ENCODE measurements around the gene TPST2.

DNA sequence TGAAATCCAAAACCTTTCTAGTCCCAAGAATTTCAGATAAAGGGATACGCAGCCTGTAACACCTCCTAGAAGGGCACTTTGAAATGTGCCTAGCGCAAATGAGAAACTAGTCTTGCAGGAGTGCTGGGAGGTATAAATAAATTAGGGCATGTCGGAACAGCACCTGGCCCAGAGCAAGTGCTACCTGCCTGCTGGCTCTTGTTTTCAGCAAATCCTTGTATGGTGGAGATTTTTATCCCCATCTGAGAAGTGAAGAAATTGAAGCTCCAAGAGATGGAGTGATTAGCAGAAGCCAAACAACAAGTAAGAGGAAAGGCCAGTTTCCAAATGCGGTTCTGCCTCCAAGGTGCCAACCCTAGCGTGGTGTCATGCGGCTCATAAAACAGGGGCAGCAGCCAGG lies 40.9 kb downstream of the TPST2 start:
- no peak for TF ChIP-seq POLR2A (IDR thresholded peaks at IDR 0.05)
- TF ChIP-seq, protein P1, sequence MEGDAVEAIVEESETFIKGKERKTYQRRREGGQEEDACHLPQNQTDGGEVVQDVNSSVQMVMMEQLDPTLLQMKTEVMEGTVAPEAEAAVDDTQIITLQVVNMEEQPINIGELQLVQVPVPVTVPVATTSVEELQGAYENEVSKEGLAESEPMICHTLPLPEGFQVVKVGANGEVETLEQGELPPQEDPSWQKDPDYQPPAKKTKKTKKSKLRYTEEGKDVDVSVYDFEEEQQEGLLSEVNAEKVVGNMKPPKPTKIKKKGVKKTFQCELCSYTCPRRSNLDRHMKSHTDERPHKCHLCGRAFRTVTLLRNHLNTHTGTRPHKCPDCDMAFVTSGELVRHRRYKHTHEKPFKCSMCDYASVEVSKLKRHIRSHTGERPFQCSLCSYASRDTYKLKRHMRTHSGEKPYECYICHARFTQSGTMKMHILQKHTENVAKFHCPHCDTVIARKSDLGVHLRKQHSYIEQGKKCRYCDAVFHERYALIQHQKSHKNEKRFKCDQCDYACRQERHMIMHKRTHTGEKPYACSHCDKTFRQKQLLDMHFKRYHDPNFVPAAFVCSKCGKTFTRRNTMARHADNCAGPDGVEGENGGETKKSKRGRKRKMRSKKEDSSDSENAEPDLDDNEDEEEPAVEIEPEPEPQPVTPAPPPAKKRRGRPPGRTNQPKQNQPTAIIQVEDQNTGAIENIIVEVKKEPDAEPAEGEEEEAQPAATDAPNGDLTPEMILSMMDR (IDR thresholded peaks at IDR 0.05): no peak

All from adrenal gland (tissue), 5 donors.